Sigmoid colon (tissue), 7 donors: Measurements from ENCODE around the gene TCF25. TPM values are rescaled to one million over a fixed set of nuclear protein-coding genes. Genes with fewer than 3 reads are reported as not detected.

Experiments used
- DNase-seq: peaks from one replicate; pipeline ENCODE4 v3.0.0-alpha.2; 2019
- H3K27ac ChIP-seq, 4 donors: fragments of 200-600 bp; sonication (generic); one replicate each; pipeline ENCODE4 v1.5.1; 2016 to 2019; ENCODE audit warnings: mild to moderate bottlenecking in 1 of 4
- H3K27me3 ChIP-seq, 3 donors: fragments of 200-600 bp; sonication (generic); one replicate each; pipeline ENCODE4 v1.5.1; 2019; ENCODE audit warnings: mild to moderate bottlenecking in 1 of 3
- H3K36me3 ChIP-seq, 4 donors: fragments of 200-600 bp; sonication (generic); one replicate each; pipeline ENCODE4 v1.5.1; 2016 to 2019
- H3K4me1 ChIP-seq, 4 donors: fragments of 200-600 bp; sonication (generic); one replicate each; pipeline ENCODE4 v1.5.1; 2017 to 2019
- H3K4me3 ChIP-seq, 4 donors: fragments of 200-600 bp; sonication (generic); one replicate each; pipeline ENCODE4 v1.5.1; 2017 to 2019; ENCODE audit warnings: mild to moderate bottlenecking in 2 of 4, moderate library complexity in 1 of 4
- H3K9me3 ChIP-seq, 4 donors: fragments of 200-600 bp in 3 of 4; sonication (generic) in 3 of 4; one replicate each; pipeline versions ENCODE4 v1.5.1 to v1.6.1; 2013 to 2019
- CTCF ChIP-seq, 4 experiments: fragments of 450-650 bp in 3 of 4; fragments of 200-600 bp in 1 of 4; IDR thresholded peaks; one replicate each; pipeline ENCODE4 v1.5.1; 2016 to 2019; ENCODE audit warnings: antibody characterized with exemption in 4 of 4, mild to moderate bottlenecking in 3 of 4, moderate library complexity in 2 of 4
- EP300 ChIP-seq, 4 donors: sonication (generic); formaldehyde crosslinking; IDR thresholded peaks; one replicate each; pipeline ENCODE4 v1.6.1; 2017; ENCODE audit warnings: antibody characterized with exemption in 4 of 4
- POLR2A ChIP-seq, 2 donors: fragments of 450-650 bp; IDR thresholded peaks; one replicate each; pipeline ENCODE4 v1.6.1; 2016; ENCODE audit warnings: antibody characterized with exemption in 2 of 2, mild to moderate bottlenecking in 2 of 2, moderate library complexity in 2 of 2
- POLR2AphosphoS5 ChIP-seq, 4 donors: sonication (generic); formaldehyde crosslinking; IDR thresholded peaks; one replicate each; pipeline ENCODE4 v1.6.1; 2017; ENCODE audit warnings: antibody characterized with exemption in 4 of 4
- WGBS, 2 donors: extraction: QIAGEN DNeasy Blood & Tissue Kit; methylation state at CpG; one replicate each; pipeline ENCODE4 v1.1.7; 2013; 5-methylcytosine and 5-hydroxymethylcytosine counted together
- intact Hi-C: fragments of 100-400 bp; cut with DNase I; formaldehyde crosslinking; loops from one replicate; pipeline ENCODE4 v1.15.1; 2023
- polyA plus RNA-seq, 3 donors: library from polyadenylated mRNA; stranded (reverse); fragments of 200-250 nt; gene quantifications; one replicate each; pipeline ENCODE4 v1.2.3, GENCODE V29; 2013
- total RNA-seq, 4 donors: library from RNA; depleted of rRNA; stranded (reverse); fragments of >200 nt; gene quantifications; one replicate each; pipeline ENCODE4 v1.1.0, GENCODE V29; 2016
- donor health status: healthy with polysubstance abuse.
- donor health status: Bipolar disorder and iron deficiency.
- donor health status: healthy.

Gene TCF25
- total and polyA plus RNA-seq, 7 donors, result 89.7 to 244 (median 132) TPM

GRCh38 chr16:89920723-89921122, 47.3 kb downstream of the TCF25 start:
- no peak for DNase-seq
- H3K9me3 ChIP-seq, result no peaks in the 10 kb centered on the region
- H3K27ac ChIP-seq, result peak overlapping the region in 3 of 4 donors; percentile 83 to 98 (median 86)
- 21 to 29% methylated on average over 6 of the region's 6 CpGs for WGBS, 2 donors
- intact Hi-C loops, result no loop called here
- peaks cover 0 to 72% (median 60%) of the 10 kb centered on the region in 4 donors for H3K4me1 ChIP-seq
- H3K4me3 ChIP-seq, result no peak overlapping the region
- H3K36me3 ChIP-seq, result no peaks in the 10 kb centered on the region
- H3K27me3 ChIP-seq, result peaks cover 9 to 34% (median 24%) of the 10 kb centered on the region in 3 donors
- no peak for TF ChIP-seq POLR2A (IDR thresholded peaks at IDR 0.05)
- no peak for TF ChIP-seq POLR2AphosphoS5 (IDR thresholded peaks at IDR 0.05)
- no peak for TF ChIP-seq EP300 (IDR thresholded peaks at IDR 0.05)
- TF ChIP-seq CTCF (IDR thresholded peaks at IDR 0.05), result no peak

- no peak overlapping the region for H3K4me3 ChIP-seq
- WGBS, 2 donors, result 26 to 35% methylated on average over 14 of the region's 14 CpGs
- DNase-seq, result no peak
- peak overlapping the region; percentile 7 to 98 (median 84) for H3K27ac ChIP-seq
- no peaks in the 10 kb centered on the region for H3K36me3 ChIP-seq
- H3K27me3 ChIP-seq, result peaks cover 9 to 39% (median 29%) of the 10 kb centered on the region in 3 donors
- peaks cover 0 to 77% (median 65%) of the 10 kb centered on the region in 4 donors for H3K4me1 ChIP-seq
- TF ChIP-seq CTCF (IDR thresholded peaks at IDR 0.05), result no peak
- no peak for TF ChIP-seq POLR2A (IDR thresholded peaks at IDR 0.05)
- no peak for TF ChIP-seq POLR2AphosphoS5 (IDR thresholded peaks at IDR 0.05)
- no peak for TF ChIP-seq EP300 (IDR thresholded peaks at IDR 0.05)
- intact Hi-C loops, result no loop called here
- no peaks in the 10 kb centered on the region for H3K9me3 ChIP-seq
Measured at GRCh38 chr16:89921131-89921701, 47.8 kb downstream of the TCF25 start.

GRCh38 chr16:89921702-89922476, 48.5 kb downstream of the TCF25 start:
- peak; percentile 93 for DNase-seq
- Histone ChIP-seq H3K4me1 (peaks cover 0 to 82% (median 70%) of the 10 kb centered on the region in 4 donors), H3K4me3 (peak overlapping the region in 3 of 4 donors; percentile 51 to 63 (median 63))

GRCh38 chr16:89922477-89922883, 49.1 kb downstream of the TCF25 start:
- Histone ChIP-seq H3K27ac (peak overlapping the region; percentile 62 to 98 (median 84)), H3K9me3 (no peaks in the 10 kb centered on the region), H3K4me1 (peaks cover 0 to 77% (median 66%) of the 10 kb centered on the region in 4 donors), H3K36me3 (no peaks in the 10 kb centered on the region), H3K4me3 (peak overlapping the region; percentile 45 to 63 (median 57)), H3K27me3 (peaks cover 9 to 46% (median 30%) of the 10 kb centered on the region in 3 donors)
- 1% methylated on average over 31 of the region's 31 CpGs for WGBS, 2 donors
- TF ChIP-seq POLR2AphosphoS5 (IDR thresholded peaks at IDR 0.05) (peak in 2 of 4 donors; percentile 35 to 89), EP300 (IDR thresholded peaks at IDR 0.05) (no peak)
- intact Hi-C loops, result no loop called here
- peak; percentile 92 for DNase-seq

More at GRCh38 chr16:89921702-89922476, 48.5 kb downstream of the TCF25 start:
- H3K9me3 ChIP-seq, result no peaks in the 10 kb centered on the region
- no peaks in the 10 kb centered on the region for H3K36me3 ChIP-seq
- 8% methylated on average over 22 of the region's 22 CpGs for WGBS, 2 donors
- intact Hi-C loops, result no loop called here
- peak overlapping the region; percentile 62 to 98 (median 84) for H3K27ac ChIP-seq
- TF ChIP-seq POLR2A (IDR thresholded peaks at IDR 0.05) (no peak), POLR2AphosphoS5 (IDR thresholded peaks at IDR 0.05) (peak in 3 of 4 donors; percentile 29 to 87 (median 56)), EP300 (IDR thresholded peaks at IDR 0.05) (peak in 1 of 4 donors; percentile 29), CTCF (IDR thresholded peaks at IDR 0.05) (no peak)
- peaks cover 9 to 46% (median 30%) of the 10 kb centered on the region in 3 donors for H3K27me3 ChIP-seq
